GM13977 (cell line): ENCODE measurements around the gene MIAT.

Experiments used
- DNase-seq: peaks from one replicate; pipeline ENCODE4 v3.0.0; 2012; ENCODE audit warnings: low spot score
- in situ Hi-C: fragments of 300-500 bp; cut with MboI; formaldehyde crosslinking; loops from one replicate; pipeline ENCODE4 v1.12.0; 2022; ENCODE audit warnings: low sequenced_read_pairs, low pct_unique_long_range_greater_than_20kb, mixed read lengths, inconsistent platforms; ENCODE audit not compliant: unreplicated experiment
- TF ChIP-seq, protein P1 (sequence below): IDR thresholded peaks from 2 replicates; pipeline ENCODE4 v1.5.1; 2012; ENCODE audit warnings: mild to moderate bottlenecking, control low read depth; ENCODE audit not compliant: insufficient read depth; ENCODE audit errors: extremely low read depth, missing control alignments

Gene MIAT

DNA sequence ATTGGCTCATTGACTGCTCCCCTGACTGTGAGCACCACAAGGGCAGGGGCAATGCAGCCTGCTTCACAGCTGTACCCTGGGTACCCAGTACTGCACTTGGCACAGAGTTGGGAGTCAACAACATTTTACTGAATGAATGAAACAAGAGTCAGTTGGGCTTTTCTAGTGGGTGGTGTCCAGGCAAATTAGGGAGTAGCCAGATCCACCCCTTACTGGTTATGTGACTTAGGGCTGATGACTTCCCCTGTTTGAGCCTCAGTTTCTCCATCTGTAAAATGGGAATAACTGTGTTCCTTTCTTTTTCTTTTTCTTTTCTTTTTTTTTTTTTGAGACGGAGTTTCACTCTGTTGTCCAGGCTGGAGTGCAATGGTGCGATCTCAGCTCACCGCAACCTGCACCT is 23.1 kb downstream of the MIAT start:
- no peak for DNase-seq
- TF ChIP-seq, protein P1, sequence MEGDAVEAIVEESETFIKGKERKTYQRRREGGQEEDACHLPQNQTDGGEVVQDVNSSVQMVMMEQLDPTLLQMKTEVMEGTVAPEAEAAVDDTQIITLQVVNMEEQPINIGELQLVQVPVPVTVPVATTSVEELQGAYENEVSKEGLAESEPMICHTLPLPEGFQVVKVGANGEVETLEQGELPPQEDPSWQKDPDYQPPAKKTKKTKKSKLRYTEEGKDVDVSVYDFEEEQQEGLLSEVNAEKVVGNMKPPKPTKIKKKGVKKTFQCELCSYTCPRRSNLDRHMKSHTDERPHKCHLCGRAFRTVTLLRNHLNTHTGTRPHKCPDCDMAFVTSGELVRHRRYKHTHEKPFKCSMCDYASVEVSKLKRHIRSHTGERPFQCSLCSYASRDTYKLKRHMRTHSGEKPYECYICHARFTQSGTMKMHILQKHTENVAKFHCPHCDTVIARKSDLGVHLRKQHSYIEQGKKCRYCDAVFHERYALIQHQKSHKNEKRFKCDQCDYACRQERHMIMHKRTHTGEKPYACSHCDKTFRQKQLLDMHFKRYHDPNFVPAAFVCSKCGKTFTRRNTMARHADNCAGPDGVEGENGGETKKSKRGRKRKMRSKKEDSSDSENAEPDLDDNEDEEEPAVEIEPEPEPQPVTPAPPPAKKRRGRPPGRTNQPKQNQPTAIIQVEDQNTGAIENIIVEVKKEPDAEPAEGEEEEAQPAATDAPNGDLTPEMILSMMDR = no peak
- in situ Hi-C loops = no loop called here

- DNase-seq = no peak
- TF ChIP-seq, protein P1 = no peak
- in situ Hi-C loops = no loop called here
These were observed 24.0 kb downstream of the MIAT start for GRCh38 chr22:26681395-26681821.

- TF ChIP-seq, protein P1 = no peak
- in situ Hi-C loops = no loop called here
- no peak for DNase-seq
These were observed 26.8 kb downstream of the MIAT start for GRCh38 chr22:26684168-26684567.

GRCh38 chr22:26685601-26686000 is 28.2 kb downstream of the MIAT start:
- in situ Hi-C loops = no loop called here
- no peak for DNase-seq

DNA sequence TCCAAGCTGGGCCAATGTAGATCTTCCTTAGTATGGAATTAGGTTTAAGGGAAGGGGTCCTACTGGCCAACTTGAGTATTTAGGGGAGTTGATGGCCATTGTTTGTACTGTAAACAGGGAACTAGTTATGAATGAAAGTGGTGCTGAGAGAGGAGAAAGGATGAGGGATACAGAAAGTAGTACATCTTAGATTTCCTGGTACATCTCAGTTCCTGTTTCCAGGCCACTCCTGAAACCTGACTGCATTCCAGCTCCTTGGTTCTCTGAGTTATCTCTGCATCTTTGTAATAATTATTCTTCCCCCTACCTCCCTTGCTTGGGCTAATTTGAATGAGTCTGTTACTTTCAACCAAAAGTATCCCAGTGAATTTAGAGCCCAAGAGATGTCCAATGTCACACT is 30.1 kb downstream of the MIAT start:
- DNase-seq = no peak
- in situ Hi-C loops = no loop called here
- TF ChIP-seq, protein P1 = no peak

More at GRCh38 chr22:26685601-26686000, 28.2 kb downstream of the MIAT start:
- TF ChIP-seq, protein P1 = no peak

- TF ChIP-seq, protein P1 = no peak
- in situ Hi-C loops = no loop called here
- DNase-seq = no peak
These were observed 32.3 kb downstream of the MIAT start for GRCh38 chr22:26689513-26690301.
